Kasumi-1 (cell line): ENCODE measurements around the gene HSF2BP.
"Not testable (repeated sequence)": the region's sequence is repeated elsewhere in the genome, so short reads cannot be mapped to it uniquely, and the experiment has no call there.

Source experiments
- DNase-seq, 2 experiments: peaks; one replicate each; lab custom pipeline; 2025; lab: John Stamatoyannopoulos, UW

The HSF2BP gene

GRCh38 chr21:43516860-43517627 lies 142.2 kb downstream of the HSF2BP start:
- DNase-seq, result not testable (repeated sequence)

- DNase-seq, result not testable (repeated sequence)
Observed at GRCh38 chr21:43516295-43516847, 142.9 kb downstream of the HSF2BP start.

- DNase-seq, result not testable (repeated sequence)
Observed at GRCh38 chr21:43514834-43515233, 144.5 kb downstream of the HSF2BP start.

- not testable (repeated sequence) for DNase-seq
Observed at GRCh38 chr21:43513023-43513422, 146.3 kb downstream of the HSF2BP start.

- not testable (repeated sequence) for DNase-seq
Observed at GRCh38 chr21:43511209-43511608, 148.1 kb downstream of the HSF2BP start.

GRCh38 chr21:43510669-43511068 lies 148.6 kb downstream of the HSF2BP start:
- DNase-seq, result not testable (repeated sequence)

GRCh38 chr21:43503892-43504291 lies 155.4 kb downstream of the HSF2BP start:
- not testable (repeated sequence) for DNase-seq

- not testable (repeated sequence) for DNase-seq
Observed at GRCh38 chr21:43503075-43503750, 156.1 kb downstream of the HSF2BP start.

- DNase-seq, result not testable (repeated sequence)
Observed at GRCh38 chr21:43502407-43503071, 156.7 kb downstream of the HSF2BP start.

- not testable (repeated sequence) for DNase-seq
Observed at GRCh38 chr21:43498924-43499323, 160.4 kb downstream of the HSF2BP start.

- DNase-seq, result not testable (repeated sequence)
Observed at GRCh38 chr21:43498065-43498464, 161.2 kb downstream of the HSF2BP start.

- DNase-seq, result not testable (repeated sequence)
Observed at GRCh38 chr21:43494279-43495012, 164.8 kb downstream of the HSF2BP start.

- DNase-seq, result not testable (repeated sequence)
Observed at GRCh38 chr21:43493471-43493870, 165.8 kb downstream of the HSF2BP start.

GRCh38 chr21:43488235-43488634 lies 171.1 kb downstream of the HSF2BP start:
- DNase-seq, result not testable (repeated sequence)

GRCh38 chr21:43486051-43486450 lies 173.2 kb downstream of the HSF2BP start:
- not testable (repeated sequence) for DNase-seq

GRCh38 chr21:43485016-43485415 lies 174.3 kb downstream of the HSF2BP start:
- not testable (repeated sequence) for DNase-seq

- not testable (repeated sequence) for DNase-seq
Observed at GRCh38 chr21:43479197-43479596, 180.1 kb downstream of the HSF2BP start.
